GM12874 (cell line): ENCODE measurements around the gene TRAF1.
A peak's percentile ranks its signal among the peaks of the same experiment; 100 is the strongest.

Experiments
- TF ChIP-seq, protein P1 (sequence below): IDR thresholded peaks from 2 replicates; pipeline ENCODE4 v1.5.1; 2011; ENCODE audit warnings: low read depth, mild to moderate bottlenecking, control low read depth, low read length, moderate library complexity; ENCODE audit not compliant: insufficient read depth

TRAF1 gene

GRCh38 chr9:120932086-120932823 lies 5.7 kb upstream of the TRAF1 start:
- TF ChIP-seq, protein P1, sequence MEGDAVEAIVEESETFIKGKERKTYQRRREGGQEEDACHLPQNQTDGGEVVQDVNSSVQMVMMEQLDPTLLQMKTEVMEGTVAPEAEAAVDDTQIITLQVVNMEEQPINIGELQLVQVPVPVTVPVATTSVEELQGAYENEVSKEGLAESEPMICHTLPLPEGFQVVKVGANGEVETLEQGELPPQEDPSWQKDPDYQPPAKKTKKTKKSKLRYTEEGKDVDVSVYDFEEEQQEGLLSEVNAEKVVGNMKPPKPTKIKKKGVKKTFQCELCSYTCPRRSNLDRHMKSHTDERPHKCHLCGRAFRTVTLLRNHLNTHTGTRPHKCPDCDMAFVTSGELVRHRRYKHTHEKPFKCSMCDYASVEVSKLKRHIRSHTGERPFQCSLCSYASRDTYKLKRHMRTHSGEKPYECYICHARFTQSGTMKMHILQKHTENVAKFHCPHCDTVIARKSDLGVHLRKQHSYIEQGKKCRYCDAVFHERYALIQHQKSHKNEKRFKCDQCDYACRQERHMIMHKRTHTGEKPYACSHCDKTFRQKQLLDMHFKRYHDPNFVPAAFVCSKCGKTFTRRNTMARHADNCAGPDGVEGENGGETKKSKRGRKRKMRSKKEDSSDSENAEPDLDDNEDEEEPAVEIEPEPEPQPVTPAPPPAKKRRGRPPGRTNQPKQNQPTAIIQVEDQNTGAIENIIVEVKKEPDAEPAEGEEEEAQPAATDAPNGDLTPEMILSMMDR = no peak

DNA sequence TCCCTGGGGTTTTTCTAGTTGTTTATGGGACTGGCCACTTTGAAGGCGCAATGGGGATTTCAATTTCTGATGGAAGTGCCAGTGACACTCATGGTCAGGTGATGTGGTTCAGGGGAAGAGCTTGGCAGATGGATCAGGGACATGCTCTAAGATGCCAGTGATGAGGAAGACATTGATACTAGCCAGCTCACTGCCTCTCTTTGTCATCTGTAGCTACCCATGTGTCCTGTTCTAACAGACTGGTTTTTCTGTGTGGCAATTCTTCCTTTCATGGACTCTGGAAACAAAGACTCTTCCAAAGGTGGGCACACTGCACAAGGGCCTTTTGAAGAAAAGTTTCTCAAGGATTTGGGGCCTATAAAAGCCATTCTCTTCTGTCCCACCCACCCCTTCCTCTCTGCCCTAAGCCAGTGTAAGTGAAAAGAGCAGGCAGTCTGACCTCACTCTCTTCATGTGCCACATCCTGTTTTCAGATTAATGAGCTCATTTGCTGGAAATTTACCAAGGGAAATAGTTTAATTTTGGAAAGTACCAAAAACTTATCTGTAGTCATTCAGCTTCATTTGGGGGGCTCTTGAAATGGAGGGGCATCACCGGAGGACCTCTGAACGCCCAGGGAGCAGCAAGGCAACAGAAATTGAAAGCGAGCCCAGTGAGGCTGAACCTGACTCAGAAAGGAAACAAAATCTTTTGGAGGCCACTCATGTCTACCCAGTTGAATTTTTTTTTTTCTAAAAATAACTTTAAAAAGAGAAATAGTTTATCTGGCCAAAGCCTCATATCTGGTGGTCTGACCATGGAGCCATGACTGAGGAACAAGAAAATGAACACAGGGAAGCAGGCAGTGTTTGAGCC lies 4.9 kb upstream of the TRAF1 start:
- TF ChIP-seq, protein P1 = no peak

DNA sequence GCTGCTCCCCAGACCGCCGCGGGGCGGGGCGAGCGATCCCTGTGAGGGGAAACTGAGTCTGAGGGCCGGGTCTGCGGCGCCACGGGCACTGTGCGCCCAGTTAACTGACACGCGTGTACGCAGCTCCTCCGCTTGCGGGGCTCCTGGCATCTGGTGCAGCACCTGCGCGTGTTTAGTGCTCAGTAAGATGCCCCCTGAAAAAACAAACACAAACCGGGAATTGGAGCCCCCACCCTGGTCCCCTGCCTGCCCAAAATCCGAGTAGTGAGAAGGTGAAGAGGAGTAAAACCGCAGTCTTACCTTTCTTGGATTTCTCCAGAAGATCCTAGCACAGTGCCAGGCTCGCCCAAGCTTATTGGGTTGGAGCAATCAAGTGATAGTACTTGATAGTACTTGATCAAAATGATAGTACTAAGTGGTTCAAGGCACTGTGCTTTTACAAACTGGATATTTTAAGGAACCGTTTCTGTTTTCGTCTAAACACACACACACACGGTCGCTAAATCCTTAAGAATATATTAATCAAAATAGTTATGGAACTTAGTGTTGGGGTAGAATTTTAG lies 2.7 kb upstream of the TRAF1 start:
- TF ChIP-seq, protein P1 = peak; percentile 12; the same call in 1 of the 2 replicates

- TF ChIP-seq, protein P1 = no peak
These were observed 2.1 kb upstream of the TRAF1 start for GRCh38 chr9:120928483-120929228.

GRCh38 chr9:120928015-120928482 lies 1.5 kb upstream of the TRAF1 start:
- TF ChIP-seq, protein P1 = no peak

DNA sequence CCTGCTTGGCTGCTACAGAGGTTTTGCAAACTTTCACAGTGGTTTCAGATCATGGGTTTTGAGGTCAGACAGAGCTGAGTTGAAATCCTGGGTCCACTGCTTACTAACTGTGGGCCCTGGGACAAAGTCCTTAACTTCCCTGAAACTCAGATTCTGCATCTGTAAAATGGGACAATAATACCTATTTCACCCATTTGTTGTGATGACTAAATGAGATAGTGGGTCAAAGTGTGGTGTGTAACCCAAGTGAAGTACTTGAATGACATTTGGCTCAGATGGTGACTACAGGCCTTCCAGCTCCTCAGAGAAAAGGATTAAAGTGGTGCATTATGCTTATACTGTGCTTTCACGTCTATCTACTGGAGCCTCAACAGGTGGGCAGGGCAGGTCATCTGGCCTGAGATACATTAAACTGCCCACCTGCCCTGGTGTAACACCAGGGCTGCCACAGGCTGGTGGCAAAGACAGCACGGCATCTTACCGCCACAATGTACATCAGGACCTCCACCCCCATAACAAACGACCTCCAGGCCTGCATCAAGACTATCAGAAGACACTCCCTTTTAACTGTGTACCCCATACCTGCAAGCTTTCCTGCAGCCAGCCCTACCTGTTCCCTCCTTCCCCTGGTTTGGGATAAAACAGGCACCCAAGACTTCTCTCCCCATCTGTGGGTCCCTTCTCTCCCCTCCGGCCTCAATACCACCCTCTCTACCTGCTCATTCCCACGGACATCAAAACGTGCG lies 846 bp upstream of the TRAF1 start:
- TF ChIP-seq, protein P1 = no peak
